ENCODE results near the gene ZNF547. TPM values are rescaled to one million over a fixed set of nuclear protein-coding genes. Genes with fewer than 3 reads are reported as not detected.

The ZNF547 gene
- total RNA-seq, 3 donors from 2014 or later (not counting 1 experiment from before 2014, with no cell fraction given) = 0.48 to 1.2 (median 0.92) TPM

DNA sequence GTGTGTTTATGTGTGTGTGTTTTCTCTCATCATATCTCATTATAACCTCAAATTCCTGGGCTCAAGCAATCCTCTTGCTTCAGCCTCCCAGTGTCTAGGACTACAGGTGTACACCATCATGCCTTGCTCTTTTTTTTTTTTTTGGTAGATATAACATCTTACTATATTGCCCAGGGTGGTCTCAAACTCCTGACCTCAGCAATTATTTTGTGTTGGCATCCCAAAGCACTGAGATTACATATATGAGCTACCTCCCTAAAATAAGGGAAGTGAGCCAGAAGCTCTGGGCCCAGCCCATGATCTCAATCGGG, 43.5 kb upstream of the ZNF547 start:
- peak overlapping the region; percentile 94 for H3K4me3 Mint-ChIP-seq
- Histone ChIP-seq H3K9me3 (ENCODE audit: control insufficient read depth, insufficient read depth, low read length) (no peaks in the 10 kb centered on the region), H3K27me3 (ENCODE audit: control insufficient read depth, insufficient read depth, low read length) (peaks cover 13% of the 10 kb centered on the region), H3K4me3 (ENCODE audit: low read length) (peak overlapping the region; percentile 81), H3K36me3 (ENCODE audit: control insufficient read depth, insufficient read depth, low read length) (peaks cover 10% of the 10 kb centered on the region), H3K27ac (ENCODE audit: low read length) (peak overlapping the region; percentile 94), H3K4me1 (ENCODE audit: control insufficient read depth, insufficient read depth, low read length) (peaks cover 24% of the 10 kb centered on the region)
- H3K9me3 Mint-ChIP-seq = peaks cover 0 to 2% of the 10 kb centered on the region in 2 donors
- peak overlapping the region; percentile 95 to 99 for H3K27ac Mint-ChIP-seq
- peaks cover 32% of the 10 kb centered on the region in 2 donors for H3K27me3 Mint-ChIP-seq (ENCODE audit: low read depth in 2 of 2)
- DNase-seq (no peak), ATAC-seq (no peak)
- TF ChIP-seq CTCF (IDR thresholded peaks at IDR 0.05) = no peak
- 0% methylated on average over 1 of the region's 1 CpG for WGBS (ENCODE audit: insufficient coverage)
- peaks cover 27 to 35% of the 10 kb centered on the region in 2 donors for H3K4me1 Mint-ChIP-seq
- intact Hi-C loops (cut with micrococcal nuclease) = loop anchor here (1.0 to 2.0 kb wide), 3 partner anchors 31 to 80 kb away; partner anchors contain the start of genes ZNF304, ZNF460 and ZNF805
- H3K36me3 Mint-ChIP-seq = peaks cover 22% of the 10 kb centered on the region

- Mint-ChIP-seq H3K27me3 (ENCODE audit: low read depth in 2 of 2) (peaks cover 26% of the 10 kb centered on the region in 2 donors), H3K36me3 (peaks cover 23% of the 10 kb centered on the region), H3K9me3 (peaks cover 0 to 2% of the 10 kb centered on the region in 2 donors)
These were observed 42.9 kb upstream of the ZNF547 start, which contains the start of gene ZNF543 for GRCh38 chr19:57320180-57321084. ZNF543 (plus strand) TSS chr19:57320472; CDS start chr19:57320854, 382 bp downstream.

GRCh38 chr19:57321116-57321515, 42.2 kb upstream of the ZNF547 start:
- peaks cover 2% of the 10 kb centered on the region for H3K9me3 ChIP-seq (ENCODE audit: control insufficient read depth, insufficient read depth, low read length)
- Mint-ChIP-seq H3K36me3 (peaks cover 23% of the 10 kb centered on the region), H3K27ac (peak overlapping the region; percentile 95 to 99), H3K9me3 (peaks cover 0 to under 1% of the 10 kb centered on the region in 2 donors), H3K4me1 (peaks cover 27 to 35% of the 10 kb centered on the region in 2 donors), H3K27me3 (ENCODE audit: low read depth in 2 of 2) (peaks cover 19 to 20% of the 10 kb centered on the region in 2 donors), H3K4me3 (peak overlapping the region; percentile 94)
- no peak for ATAC-seq
- H3K27ac ChIP-seq (ENCODE audit: low read length) = peak overlapping the region; percentile 94
- DNase-seq = no peak
- H3K36me3 ChIP-seq (ENCODE audit: control insufficient read depth, insufficient read depth, low read length) = peaks cover 19% of the 10 kb centered on the region
- intact Hi-C loops (cut with micrococcal nuclease) = loop anchor here (2.0 kb wide), 1 partner anchor 40 kb away; the partner anchor contains the start of gene ZNF460
- WGBS (ENCODE audit: insufficient coverage) = 58% methylated on average over 8 of the region's 8 CpGs
- peaks cover 24% of the 10 kb centered on the region for H3K4me1 ChIP-seq (ENCODE audit: control insufficient read depth, insufficient read depth, low read length)
- peak overlapping the region; percentile 81 for H3K4me3 ChIP-seq (ENCODE audit: low read length)
- H3K27me3 ChIP-seq (ENCODE audit: control insufficient read depth, insufficient read depth, low read length) = peaks cover 11% of the 10 kb centered on the region
- no peak for TF ChIP-seq CTCF (IDR thresholded peaks at IDR 0.05)

More at GRCh38 chr19:57320180-57321084, 42.9 kb upstream of the ZNF547 start, which contains the start of gene ZNF543:
- ATAC-seq (peak; percentile 95 to 99 (median 98)), DNase-seq (peak; percentile 94 to 96)
- H3K4me1 Mint-ChIP-seq = peaks cover 27 to 35% of the 10 kb centered on the region in 2 donors
- Histone ChIP-seq H3K4me1 (ENCODE audit: control insufficient read depth, insufficient read depth, low read length) (peaks cover 24% of the 10 kb centered on the region), H3K36me3 (ENCODE audit: control insufficient read depth, insufficient read depth, low read length) (peaks cover 16% of the 10 kb centered on the region), H3K4me3 (ENCODE audit: low read length) (peak within 1 kb of the TSS; percentile 81), H3K27me3 (ENCODE audit: control insufficient read depth, insufficient read depth, low read length) (peaks cover 13% of the 10 kb centered on the region), H3K27ac (ENCODE audit: low read length) (peak within 1 kb of the TSS; percentile 94), H3K9me3 (ENCODE audit: control insufficient read depth, insufficient read depth, low read length) (peaks cover 2% of the 10 kb centered on the region)
- 1% methylated on average over 71 of the region's 71 CpGs for WGBS (ENCODE audit: insufficient coverage)
- no peak for TF ChIP-seq CTCF (IDR thresholded peaks at IDR 0.05)
- H3K4me3 Mint-ChIP-seq = peak within 1 kb of the TSS; percentile 94
- intact Hi-C loops (cut with micrococcal nuclease) = loop anchor here (1.0 to 2.0 kb wide), 3 partner anchors 31 to 80 kb away; partner anchors contain the start of genes ZNF304, ZNF460 and ZNF805
- peak within 1 kb of the TSS; percentile 95 to 99 for H3K27ac Mint-ChIP-seq
